ENCODE data around the gene DOCK2.

DOCK2 gene

GRCh38 chr5:170056561-170057267, 419.6 kb downstream of the DOCK2 start:
- no peak for DNase-seq (ENCODE audit: low read depth)
- TF ChIP-seq, protein P1, sequence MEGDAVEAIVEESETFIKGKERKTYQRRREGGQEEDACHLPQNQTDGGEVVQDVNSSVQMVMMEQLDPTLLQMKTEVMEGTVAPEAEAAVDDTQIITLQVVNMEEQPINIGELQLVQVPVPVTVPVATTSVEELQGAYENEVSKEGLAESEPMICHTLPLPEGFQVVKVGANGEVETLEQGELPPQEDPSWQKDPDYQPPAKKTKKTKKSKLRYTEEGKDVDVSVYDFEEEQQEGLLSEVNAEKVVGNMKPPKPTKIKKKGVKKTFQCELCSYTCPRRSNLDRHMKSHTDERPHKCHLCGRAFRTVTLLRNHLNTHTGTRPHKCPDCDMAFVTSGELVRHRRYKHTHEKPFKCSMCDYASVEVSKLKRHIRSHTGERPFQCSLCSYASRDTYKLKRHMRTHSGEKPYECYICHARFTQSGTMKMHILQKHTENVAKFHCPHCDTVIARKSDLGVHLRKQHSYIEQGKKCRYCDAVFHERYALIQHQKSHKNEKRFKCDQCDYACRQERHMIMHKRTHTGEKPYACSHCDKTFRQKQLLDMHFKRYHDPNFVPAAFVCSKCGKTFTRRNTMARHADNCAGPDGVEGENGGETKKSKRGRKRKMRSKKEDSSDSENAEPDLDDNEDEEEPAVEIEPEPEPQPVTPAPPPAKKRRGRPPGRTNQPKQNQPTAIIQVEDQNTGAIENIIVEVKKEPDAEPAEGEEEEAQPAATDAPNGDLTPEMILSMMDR (IDR thresholded peaks at IDR 0.05; ENCODE audit: insufficient read depth, low read depth, low read length, missing control alignments) = no peak
- no peak overlapping the region for H3K4me3 ChIP-seq (ENCODE audit: low read length)

DNA sequence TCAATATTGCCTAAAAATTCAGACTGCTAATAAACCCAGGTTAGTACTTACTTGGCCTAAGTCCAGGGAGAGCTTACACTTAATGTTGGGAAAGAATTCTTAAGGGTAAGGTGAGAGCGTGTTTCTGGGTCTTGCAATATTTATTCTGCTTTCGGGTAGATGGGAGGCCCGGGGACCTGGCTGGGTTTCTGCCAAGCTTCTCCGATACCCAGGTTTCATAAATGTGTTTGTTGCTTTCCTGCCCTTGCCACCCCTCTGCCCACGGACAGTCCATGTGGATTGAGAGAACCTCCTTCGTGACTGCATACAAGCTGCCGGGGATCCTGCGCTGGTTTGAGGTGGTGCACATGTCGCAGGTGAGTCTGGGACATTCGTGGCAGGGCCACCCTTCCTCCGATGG, 420.2 kb downstream of the DOCK2 start:
- TF ChIP-seq, protein P1 (IDR thresholded peaks at IDR 0.05; ENCODE audit: insufficient read depth, low read depth, low read length, missing control alignments) = no peak
- peak; percentile 6 for DNase-seq (ENCODE audit: low read depth)
- H3K4me3 ChIP-seq (ENCODE audit: low read length) = no peak overlapping the region

- no peak for DNase-seq (ENCODE audit: low read depth)
- no peak overlapping the region for H3K4me3 ChIP-seq (ENCODE audit: low read length)
- TF ChIP-seq, protein P1 (IDR thresholded peaks at IDR 0.05; ENCODE audit: insufficient read depth, low read depth, low read length, missing control alignments) = no peak
Measured at GRCh38 chr5:170059221-170059620, 422.1 kb downstream of the DOCK2 start.

GRCh38 chr5:170067152-170067551, 430.1 kb downstream of the DOCK2 start:
- DNase-seq (ENCODE audit: low read depth) = no peak
- TF ChIP-seq, protein P1 (IDR thresholded peaks at IDR 0.05; ENCODE audit: insufficient read depth, low read depth, low read length, missing control alignments) = no peak
- H3K4me3 ChIP-seq (ENCODE audit: low read length) = no peak overlapping the region

DNA sequence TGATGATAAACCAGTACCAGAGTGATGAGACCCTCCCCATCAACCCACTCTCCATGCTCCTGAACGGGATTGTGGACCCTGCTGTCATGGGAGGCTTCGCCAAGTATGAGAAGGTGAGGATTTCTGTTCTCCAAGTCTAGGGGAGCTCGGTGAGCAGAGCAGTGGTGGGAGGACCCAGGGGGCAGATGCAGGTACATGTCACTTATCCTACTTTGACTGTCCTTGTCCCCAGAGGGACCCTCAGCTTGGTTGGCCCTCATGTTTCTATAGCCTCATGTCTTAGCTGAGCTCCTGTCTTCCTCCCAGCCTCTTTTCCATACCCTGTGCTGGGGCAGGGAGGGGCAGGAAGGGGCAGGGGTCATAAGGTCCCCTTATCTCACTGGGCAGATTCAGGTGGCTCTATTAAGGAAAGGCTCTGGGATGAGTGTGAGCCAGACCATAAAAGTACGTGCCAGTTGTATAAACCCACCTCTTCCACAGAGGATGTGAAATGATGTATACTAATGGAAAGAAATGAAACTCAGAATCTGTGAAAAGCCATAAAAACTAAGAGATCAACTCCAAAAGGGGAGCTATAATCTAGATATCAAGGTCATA, 430.6 kb downstream of the DOCK2 start:
- TF ChIP-seq, protein P1 (IDR thresholded peaks at IDR 0.05; ENCODE audit: insufficient read depth, low read depth, low read length, missing control alignments) = no peak

DNA sequence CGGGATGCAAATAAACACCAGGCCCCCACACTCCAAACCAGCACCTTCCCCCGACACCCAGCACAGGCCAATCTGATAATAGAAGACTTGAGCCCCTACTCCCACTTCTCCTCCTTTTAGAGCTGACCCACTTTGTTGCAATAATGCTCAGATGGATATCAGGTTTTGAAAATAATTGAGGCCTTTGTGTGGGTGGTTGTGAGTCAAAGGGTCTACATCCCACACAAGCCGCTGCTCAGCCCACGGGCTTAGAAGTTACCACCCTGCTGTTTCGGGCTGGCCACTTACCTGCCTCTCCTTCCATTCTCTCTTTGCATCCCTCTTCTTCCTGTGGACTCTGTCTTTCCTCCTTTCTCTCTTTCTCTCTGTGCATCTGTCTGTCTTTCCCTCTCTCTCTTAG, 432.4 kb downstream of the DOCK2 start:
- no peak for DNase-seq (ENCODE audit: low read depth)
- no peak overlapping the region for H3K4me3 ChIP-seq (ENCODE audit: low read length)
- TF ChIP-seq, protein P1 (IDR thresholded peaks at IDR 0.05; ENCODE audit: insufficient read depth, low read depth, low read length, missing control alignments) = no peak

More for the DNA sequence above, 430.6 kb downstream of the DOCK2 start:
- H3K4me3 ChIP-seq (ENCODE audit: low read length) = no peak overlapping the region
- no peak for DNase-seq (ENCODE audit: low read depth)
